A549 treated with Hydrocortisone at 1 μM for 4 hours (cell line): ENCODE results near the gene SEC14L3. TPM values are rescaled to one million over a fixed set of nuclear protein-coding genes. Genes with fewer than 3 reads are reported as not detected.

Source experiments
- total RNA-seq: library from RNA; stranded (reverse); fragments of 200-300 nt; extraction: Qiagen RNA extraction; gene quantifications from 5 replicates; pipeline ENCODE4 v1.2.3, GENCODE V29; 2022

SEC14L3 gene
- 0.05 TPM in 1 of 5 replicates, not detected in the others for total RNA-seq

GRCh38 chr22:30471616-30472318, at the start of gene SEC14L3:
TSS of gene SEC14L3 (minus strand) at chr22:30472017. CDS start at chr22:30471958, 59 bp downstream.

GRCh38 chr22:30425616-30426387, 46.0 kb downstream of the SEC14L3 start, which contains the start of gene MTFP1:
TSS of gene MTFP1 (plus strand) at chr22:30425768. CDS start at chr22:30425880, 112 bp downstream.

Other genes with a start within 250 kb of the SEC14L3 start
- gene LIF, start 225.3 kb downstream of the SEC14L3 start, total RNA-seq, result 28.2 to 31.6 TPM (median 30.1 TPM) in 5 replicates
- 0.06 TPM in 1 of 5 replicates, not detected in the others for gene OSM, start 205.2 kb downstream of the SEC14L3 start, total RNA-seq
- 5.0 to 7.3 TPM (median 5.6 TPM) in 5 replicates for gene CASTOR1, start 182.5 kb downstream of the SEC14L3 start, total RNA-seq
- gene TBC1D10A, start 145.1 kb downstream of the SEC14L3 start, total RNA-seq, result 9.4 to 10.5 TPM (median 9.5 TPM) in 5 replicates
- gene SF3A1, start 115.1 kb downstream of the SEC14L3 start, total RNA-seq, result 45.7 to 67.7 TPM (median 60.8 TPM) in 5 replicates
- gene CCDC157, start 115.0 kb downstream of the SEC14L3 start, total RNA-seq, result 2.1 to 3.3 TPM (median 2.8 TPM) in 5 replicates
- 19.7 to 22.8 TPM (median 22.0 TPM) in 5 replicates for gene RNF215, start 84.6 kb downstream of the SEC14L3 start, total RNA-seq
- 68.1 to 117 TPM (median 87.0 TPM) in 5 replicates for gene SEC14L2, start 75.0 kb downstream of the SEC14L3 start, total RNA-seq
- 65.8 to 72.6 TPM (median 68.0 TPM) in 5 replicates for gene MTFP1, start 46.2 kb downstream of the SEC14L3 start, total RNA-seq
- gene SEC14L4, start 33.7 kb upstream of the SEC14L3 start, total RNA-seq, result 4.4 to 6.6 TPM (median 5.9 TPM) in 5 replicates
- not detected in 5 replicates for gene SEC14L6, start 74.7 kb upstream of the SEC14L3 start, total RNA-seq
- gene GAL3ST1, start 102.6 kb upstream of the SEC14L3 start, total RNA-seq, result 7.8 to 11.6 TPM (median 10.9 TPM) in 5 replicates
- 100 to 126 TPM (median 108 TPM) in 5 replicates for gene PES1, start 119.9 kb upstream of the SEC14L3 start, total RNA-seq
- gene TCN2, start 135.2 kb upstream of the SEC14L3 start, total RNA-seq, result 4.2 to 7.4 TPM (median 5.8 TPM) in 5 replicates
- gene SLC35E4, start 163.8 kb upstream of the SEC14L3 start, total RNA-seq, result 6.3 to 7.2 TPM (median 6.4 TPM) in 5 replicates
- 3.9 to 5.9 TPM (median 5.5 TPM) in 5 replicates for gene DUSP18, start 195.9 kb upstream of the SEC14L3 start, total RNA-seq
- 8.3 to 11.0 TPM (median 9.8 TPM) in 5 replicates for gene OSBP2, start 222.9 kb upstream of the SEC14L3 start, total RNA-seq